IMR-90 (cell line): ENCODE results near the gene SAMD5. TPM values are rescaled to one million over a fixed set of nuclear protein-coding genes. Genes with fewer than 3 reads are reported as not detected.

ENCODE experiments used
- ATAC-seq: fragments of 200-7000 bp; cut with Tn5 transposase; 2 replicates; pipeline ENCODE4 v1.9.1; 2020; ENCODE audit warnings: low read depth, mild to moderate bottlenecking, moderate library complexity
- BruUV-seq: library from RNA; stranded (reverse); fragments of 400-500 nt; replicated peaks from 2 replicates; lab custom pipeline; 2021; lab: Mats Ljungman, UMichigan
- CTCF ChIA-PET: fragments of 300-600 bp; formaldehyde crosslinking; extraction: SDS; loops from one replicate; lab custom pipeline; 2021; ENCODE audit warnings: antibody characterized with exemption; lab: Yijun Ruan, JAX
- POLR2A ChIA-PET: fragments of 300-600 bp; sonication (Branson Sonifier 250); formaldehyde crosslinking; loops from one replicate; lab custom pipeline; 2022; ENCODE audit warnings: antibody characterized with exemption; ENCODE audit not compliant: unreplicated experiment; lab: Charles Lee
- DNase-seq: peaks from one replicate; pipeline ENCODE4 v3.0.0; 2013
- H2AFZ ChIP-seq: replicated peaks from 2 replicates; pipeline ENCODE3; 2013; ENCODE audit warnings: low read length, mild to moderate bottlenecking; ENCODE audit not compliant: poor library complexity
- H2AK5ac ChIP-seq: 2 replicates; pipeline ENCODE4 v1.6.1; 2013; ENCODE audit warnings: low read depth, low read length, inconsistent platforms
- H2AK9ac ChIP-seq: replicated peaks from 2 replicates; pipeline ENCODE3; 2013; ENCODE audit warnings: mild to moderate bottlenecking, low read depth, low read length, moderate library complexity; ENCODE audit not compliant: poor library complexity
- H2BK120ac ChIP-seq: 2 replicates; pipeline ENCODE4 v1.6.1; 2013; ENCODE audit warnings: low read depth, low read length, inconsistent platforms
- H2BK15ac ChIP-seq: 3 replicates; pipeline ENCODE4 v1.6.1; 2013; ENCODE audit warnings: low read depth, low read length, inconsistent platforms
- H2BK20ac ChIP-seq: 2 replicates; pipeline ENCODE4 v1.6.1; 2013; ENCODE audit warnings: low read depth, mild to moderate bottlenecking, inconsistent platforms, low read length, moderate library complexity
- H2BK5ac ChIP-seq: 2 replicates; pipeline ENCODE4 v1.6.1; 2013; ENCODE audit warnings: mild to moderate bottlenecking, low read depth, low read length, inconsistent platforms; ENCODE audit not compliant: poor library complexity, severe bottlenecking
- H3K14ac ChIP-seq: replicated peaks from 2 replicates; pipeline ENCODE4 v1.6.1; 2013; ENCODE audit warnings: low read depth, low read length, inconsistent platforms
- H3K18ac ChIP-seq: 2 replicates; pipeline ENCODE4 v1.6.1; 2013; ENCODE audit warnings: low read depth, low read length, control low read depth
- H3K23ac ChIP-seq: 2 replicates; pipeline ENCODE4 v1.6.1; 2013; ENCODE audit warnings: low read depth, low read length, inconsistent platforms
- H3K27ac ChIP-seq: 2 replicates; pipeline ENCODE4 v1.5.1; 2013; ENCODE audit warnings: mild to moderate bottlenecking, control low read depth, low read length; ENCODE audit not compliant: insufficient read depth
- H3K27me3 ChIP-seq: 2 replicates; pipeline ENCODE4 v1.6.1; 2013; ENCODE audit warnings: low read length; ENCODE audit not compliant: control insufficient read depth, insufficient read depth
- H3K36me3 ChIP-seq: 2 replicates; pipeline ENCODE4 v1.6.1; 2013; ENCODE audit warnings: low read length, mixed read lengths; ENCODE audit not compliant: control insufficient read depth, insufficient read depth
- H3K4ac ChIP-seq: 2 replicates; pipeline ENCODE4 v1.6.1; 2013; ENCODE audit warnings: low read depth, low read length, inconsistent platforms
- H3K4me1 ChIP-seq: 2 replicates; pipeline ENCODE4 v1.6.1; 2013; ENCODE audit warnings: low read length, mixed read lengths; ENCODE audit not compliant: control insufficient read depth, insufficient read depth
- H3K4me2 ChIP-seq: 2 replicates; pipeline ENCODE4 v1.6.1; 2013; ENCODE audit warnings: low read depth, mild to moderate bottlenecking, control low read depth, low read length, moderate library complexity
- H3K4me3 ChIP-seq: 2 replicates; pipeline ENCODE4 v1.5.1; 2013; ENCODE audit warnings: low read depth, mild to moderate bottlenecking, control low read depth, low read length, moderate library complexity; ENCODE audit not compliant: insufficient read depth
- H3K56ac ChIP-seq: 2 replicates; pipeline ENCODE4 v1.6.1; 2013; ENCODE audit warnings: low read length, inconsistent platforms; ENCODE audit not compliant: insufficient read depth; ENCODE audit errors: extremely low read depth
- H3K79me1 ChIP-seq, 2 experiments: 2 replicates each; pipeline ENCODE4 v1.6.1; 2013; ENCODE audit warnings: low read length in 2 of 2, inconsistent platforms in 1 of 2, low read depth in 1 of 2
- H3K9ac ChIP-seq: 2 replicates; pipeline ENCODE4 v1.6.1; 2013; ENCODE audit warnings: low read depth, low read length, control low read depth
- H3K9me1 ChIP-seq: 2 replicates; pipeline ENCODE4 v1.6.1; 2013; ENCODE audit warnings: low read length, inconsistent platforms; ENCODE audit not compliant: insufficient read depth
- H3K9me3 ChIP-seq: 2 replicates; pipeline ENCODE4 v1.6.1; 2013; ENCODE audit warnings: low read length; ENCODE audit not compliant: control insufficient read depth, insufficient read depth
- H4K20me1 ChIP-seq: 2 replicates; pipeline ENCODE4 v1.6.1; 2013; ENCODE audit warnings: low read length, inconsistent platforms; ENCODE audit not compliant: insufficient read depth
- H4K5ac ChIP-seq: 2 replicates; pipeline ENCODE4 v1.6.1; 2013; ENCODE audit warnings: mild to moderate bottlenecking, low read depth, low read length, control low read depth
- H4K8ac ChIP-seq, 2 experiments: 2 replicates each; pipeline ENCODE4 v1.6.1; 2013; ENCODE audit warnings: low read depth in 2 of 2, low read length in 2 of 2, control low read depth in 1 of 2, inconsistent platforms in 1 of 2
- H4K91ac ChIP-seq: 2 replicates; pipeline ENCODE4 v1.6.1; 2013; ENCODE audit warnings: low read depth, low read length, inconsistent platforms; ENCODE audit not compliant: insufficient read depth
- CTCF ChIP-seq: conservative IDR thresholded peaks from 2 replicates; pipeline ENCODE4 v1.5.1; 2012; ENCODE audit warnings: mild to moderate bottlenecking, low read depth, low read length, improper control_type of control experiment
- RAD21 ChIP-seq: IDR thresholded peaks from 2 replicates; pipeline ENCODE4 v1.6.1; 2012; ENCODE audit warnings: low read length, improper control_type of control experiment
- USF2 ChIP-seq: fragments of 150-350 bp; IDR thresholded peaks from 2 replicates; pipeline ENCODE4 v1.6.1; 2017; ENCODE audit warnings: mild to moderate bottlenecking, antibody characterized with exemption, low read length, low read depth
- WGBS, 2 experiments: methylation state at CpG; one replicate each; pipeline versions ENCODE4 v1.1.5 to v1.1.7; 2013; ENCODE audit warnings: missing lambda C conversion rate in 2 of 2; ENCODE audit not compliant: insufficient read length in 1 of 2; ENCODE audit errors: extremely low coverage in 2 of 2; 5-methylcytosine and 5-hydroxymethylcytosine counted together
- dilution Hi-C: fragments of 300-500 bp; cut with HindIII; formaldehyde crosslinking; loops from one replicate; pipeline ENCODE4 v1.14.3; 2018; ENCODE audit warnings: low sequenced_read_pairs; ENCODE audit not compliant: unreplicated experiment
- in situ Hi-C: fragments of 300-500 bp; cut with MboI; formaldehyde crosslinking; loops from 3 replicates; pipeline ENCODE4 v1.14.3; 2019; ENCODE audit warnings: low sequenced_read_pairs, inconsistent platforms, mixed read lengths
- intact Hi-C: fragments of 100-400 bp; cut with micrococcal nuclease; formaldehyde crosslinking; loops from 2 replicates; pipeline ENCODE4 v1.10.0; 2022
- polyA plus RNA-seq, 3 experiments: library from polyadenylated mRNA; depleted of rRNA; stranded (reverse); fragments of >200 nt; gene quantifications; 2 replicates each; pipeline ENCODE4 v1.2.3, GENCODE V29; 2012; ENCODE audit warnings: low replicate concordance in 1 of 3
- total RNA-seq: library from RNA; depleted of rRNA; stranded (reverse); fragments of >200 nt; gene quantifications from 2 replicates; pipeline ENCODE4 v1.2.3, GENCODE V29; 2012

SAMD5 gene
- total and polyA plus RNA-seq, 2 of the 4 experiments (the other 2 are of a cell fraction), result 1.0 to 1.6 TPM

DNA sequence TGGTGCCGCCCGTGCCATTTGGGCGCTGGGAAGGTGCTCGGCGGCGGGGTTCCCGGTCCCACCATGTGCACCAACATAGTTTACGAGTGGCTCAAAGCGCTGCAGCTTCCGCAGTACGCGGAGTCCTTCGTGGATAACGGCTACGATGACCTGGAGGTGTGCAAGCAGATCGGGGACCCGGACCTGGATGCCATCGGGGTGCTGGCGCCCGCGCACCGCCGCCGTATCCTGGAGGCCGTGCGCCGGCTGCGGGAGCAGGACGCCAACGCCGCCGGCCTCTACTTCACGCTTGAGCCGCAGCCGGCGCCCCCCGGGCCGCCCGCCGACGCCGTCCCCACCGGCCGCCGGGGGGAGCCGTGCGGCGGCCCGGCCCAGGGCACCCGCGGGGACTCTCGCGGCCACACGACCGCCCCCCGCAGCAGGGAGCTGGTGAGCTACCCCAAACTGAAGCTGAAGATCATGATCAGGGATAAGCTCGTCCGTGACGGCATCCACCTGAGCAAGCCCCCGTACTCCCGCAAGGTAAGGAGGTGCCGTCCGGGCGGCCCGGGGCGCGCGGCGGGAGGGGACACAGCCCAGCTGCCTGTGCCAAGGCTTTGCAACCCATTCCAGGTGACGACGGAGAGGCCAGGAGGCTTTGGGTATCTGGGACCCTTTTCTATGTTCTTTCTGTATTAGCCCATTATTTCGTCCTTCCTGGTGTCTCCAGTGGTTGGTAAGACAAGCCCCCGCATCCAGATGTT is 547 bp downstream of the SAMD5 start:
- H4K91ac ChIP-seq, result no peak overlapping the region
- dilution Hi-C loops (no loop called here), in situ Hi-C loops (loop anchor here (5.0 to 10.0 kb wide), 2 partner anchors 658 to 956 kb away; no protein-coding TSS in a partner anchor), intact Hi-C loops (loop anchor here (1.0 to 10.0 kb wide), 5 partner anchors 243 to 956 kb away; no protein-coding TSS in a partner anchor)
- H4K20me1 ChIP-seq, result no peaks in the 10 kb centered on the region
- peak overlapping the region; percentile 68 for H3K4me3 ChIP-seq
- TSS peak; percentile 85 for BruUV-seq
- H3K36me3 ChIP-seq, result no peaks in the 10 kb centered on the region
- peak overlapping the region; percentile 56 for H3K4ac ChIP-seq
- H3K18ac ChIP-seq, result no peak overlapping the region; the same call in 1 of the 2 replicates
- ATAC-seq (peak; percentile 25), DNase-seq (no peak)
- H2AK5ac ChIP-seq, result no peak overlapping the region
- H3K23ac ChIP-seq, result peak overlapping the region; percentile 63
- H3K4me1 ChIP-seq, result peaks cover 3% of the 10 kb centered on the region; the same call in 1 of the 2 replicates
- ChIA-PET POLR2A (no interaction called here), CTCF (interaction anchor here (0.6 to 0.8 kb wide), 2 partner anchors 117 to 143 kb away, joined by 3 to 4 read pairs; no protein-coding TSS in a partner anchor)
- H2BK20ac ChIP-seq, result no peak overlapping the region
- H2AK9ac ChIP-seq, result peak overlapping the region; percentile 82
- H3K27me3 ChIP-seq, result peaks cover 6% of the 10 kb centered on the region; the same call in 1 of the 2 replicates
- peak overlapping the region; percentile 90 for H2AFZ ChIP-seq
- H2BK5ac ChIP-seq, result no peak overlapping the region
- no peak overlapping the region for H2BK15ac ChIP-seq
- H3K9me3 ChIP-seq, result no peaks in the 10 kb centered on the region
- 0 out of 4 replicates have a peak overlapping the region, but pooled peaks of 1 of the 2 experiments have one; percentile 4 for H4K8ac ChIP-seq
- no peaks in the 10 kb centered on the region; the same call in 1 of the 2 replicates for H3K9me1 ChIP-seq
- no peaks in the 10 kb centered on the region; a peak in 1 of 4 replicates for H3K79me1 ChIP-seq
- H3K14ac ChIP-seq, result no peak overlapping the region
- TF ChIP-seq CTCF (0 out of 2 replicates have a peak, but pooled peaks have one; percentile 14), RAD21 (peak; percentile 19; the same call in 1 of the 2 replicates), USF2 (no peak)
- H3K9ac ChIP-seq, result peak overlapping the region; percentile 58; the same call in 1 of the 2 replicates
- peak overlapping the region; percentile 32; the same call in 1 of the 2 replicates for H2BK120ac ChIP-seq
- peak overlapping the region; percentile 33 for H3K27ac ChIP-seq
- WGBS, 2 experiments, result 0% methylated on average over 32 of the region's 73 CpGs; no CpG with 5 or more reads in 1 of the 2 experiments
- peak overlapping the region; percentile 86 for H3K4me2 ChIP-seq
- no peak overlapping the region for H4K5ac ChIP-seq
- H3K56ac ChIP-seq, result 0 out of 2 replicates have a peak overlapping the region, but pooled peaks have one; percentile 38
